ENCODE measurements around the gene BLMH. TPM values are rescaled to one million over a fixed set of nuclear protein-coding genes. Genes with fewer than 3 reads are reported as not detected.
"Not testable (repeated sequence)": the region's sequence is repeated elsewhere in the genome, so short reads cannot be mapped to it uniquely, and the experiment has no call there.

Gene BLMH
- total RNA-seq, 1 donor from 2014 or later = 13.8 TPM

GRCh38 chr17:30236297-30236624 lies 55.5 kb downstream of the BLMH start:
- ATAC-seq = no peak
- intact Hi-C loops (cut with DNase I) = loop anchor here (5.0 kb wide), 1 partner anchor 109 kb away; no protein-coding TSS in a partner anchor
- no peak for DNase-seq (ENCODE audit: missing footprints)

GRCh38 chr17:30235386-30236296 lies 56.1 kb downstream of the BLMH start, which contains the start of gene SLC6A4:
Gene SLC6A4, minus strand, starts transcription at chr17:30235697. Its CDS starts 13,739 bp downstream, at chr17:30221958.
- no peak for DNase-seq (ENCODE audit: missing footprints)
- ATAC-seq = no peak
- intact Hi-C loops (cut with DNase I) = loop anchor here (5.0 kb wide), 1 partner anchor 108 kb away; no protein-coding TSS in a partner anchor

GRCh38 chr17:30234964-30235363 lies 56.8 kb downstream of the BLMH start:
- intact Hi-C loops (cut with DNase I) = loop anchor here (5.0 kb wide), 1 partner anchor 108 kb away; no protein-coding TSS in a partner anchor
- DNase-seq (ENCODE audit: missing footprints) (no peak), ATAC-seq (no peak)

- DNase-seq (ENCODE audit: missing footprints) (no peak), ATAC-seq (no peak)
- intact Hi-C loops (cut with DNase I) = no loop called here
Observed at GRCh38 chr17:30234296-30234695, 57.4 kb downstream of the BLMH start.

- DNase-seq (ENCODE audit: missing footprints) = no peak
- no peak for ATAC-seq
- intact Hi-C loops (cut with DNase I) = no loop called here
Observed at GRCh38 chr17:30232824-30233427, 58.8 kb downstream of the BLMH start.

GRCh38 chr17:30232015-30232823 lies 59.5 kb downstream of the BLMH start:
- intact Hi-C loops (cut with DNase I) = no loop called here
- no peak for ATAC-seq
- no peak for DNase-seq (ENCODE audit: missing footprints)

DNA sequence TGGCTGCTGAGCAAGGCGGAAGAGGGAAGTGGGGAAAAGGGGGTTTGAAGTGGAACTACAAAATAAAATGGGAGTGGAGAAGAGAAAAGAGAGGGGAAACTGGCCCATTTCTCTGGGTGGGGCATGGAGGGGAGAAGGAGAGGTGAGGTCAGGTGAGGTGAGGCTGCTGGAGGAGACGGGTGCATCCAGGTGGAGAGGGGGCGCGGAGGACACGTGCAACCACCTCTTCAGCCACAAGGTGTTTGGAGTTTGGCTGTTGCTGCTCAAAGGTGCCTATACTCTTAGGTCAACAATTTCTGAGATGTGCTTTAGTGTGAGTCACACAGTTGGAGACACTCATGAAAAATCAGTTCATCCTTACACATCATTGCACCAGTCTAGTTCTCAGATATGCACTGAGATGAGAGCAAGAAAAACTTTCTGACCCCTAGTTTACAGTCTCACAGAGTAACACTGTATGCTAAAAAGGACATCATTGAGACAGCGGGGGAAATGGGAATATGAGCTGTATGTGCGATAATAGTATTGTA lies 61.1 kb downstream of the BLMH start:
- no peak for DNase-seq (ENCODE audit: missing footprints)
- ATAC-seq = no peak
- intact Hi-C loops (cut with DNase I) = no loop called here

DNA sequence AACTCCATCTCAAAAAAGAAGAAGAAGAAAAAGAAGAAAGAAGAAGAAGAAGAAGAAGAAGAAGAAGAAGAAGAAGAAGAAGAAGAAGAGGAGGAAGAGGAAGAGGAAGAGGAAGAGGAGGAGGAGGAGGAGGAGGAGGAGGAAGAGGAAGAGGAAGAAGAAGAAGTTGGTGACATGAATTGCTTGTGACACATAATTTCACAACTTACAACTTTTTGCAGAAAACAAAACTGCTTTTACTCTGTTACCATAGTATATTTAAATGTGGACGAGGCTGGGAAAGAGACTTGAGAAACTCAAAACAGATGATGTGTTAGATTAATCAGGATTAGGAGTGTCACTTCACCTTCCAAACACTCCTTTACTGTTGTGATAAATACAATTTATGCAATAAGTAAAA lies 61.7 kb downstream of the BLMH start:
- intact Hi-C loops (cut with DNase I); ATAC-seq; DNase-seq (ENCODE audit: missing footprints): not testable (repeated sequence)

- intact Hi-C loops (cut with DNase I) = no loop called here
- DNase-seq (ENCODE audit: missing footprints) (no peak), ATAC-seq (no peak)
Observed at GRCh38 chr17:30229012-30229411, 62.7 kb downstream of the BLMH start.

- intact Hi-C loops (cut with DNase I) = no loop called here
- no peak for ATAC-seq
- DNase-seq (ENCODE audit: missing footprints) = no peak
Observed at GRCh38 chr17:30228011-30228410, 63.7 kb downstream of the BLMH start.

GRCh38 chr17:30226878-30227277 lies 64.9 kb downstream of the BLMH start:
- DNase-seq (ENCODE audit: missing footprints) (no peak), ATAC-seq (no peak)
- intact Hi-C loops (cut with DNase I) = no loop called here

- intact Hi-C loops (cut with DNase I) = no loop called here
- ATAC-seq = no peak
- DNase-seq (ENCODE audit: missing footprints) = no peak
Observed at GRCh38 chr17:30225919-30226553, 65.7 kb downstream of the BLMH start.

DNA sequence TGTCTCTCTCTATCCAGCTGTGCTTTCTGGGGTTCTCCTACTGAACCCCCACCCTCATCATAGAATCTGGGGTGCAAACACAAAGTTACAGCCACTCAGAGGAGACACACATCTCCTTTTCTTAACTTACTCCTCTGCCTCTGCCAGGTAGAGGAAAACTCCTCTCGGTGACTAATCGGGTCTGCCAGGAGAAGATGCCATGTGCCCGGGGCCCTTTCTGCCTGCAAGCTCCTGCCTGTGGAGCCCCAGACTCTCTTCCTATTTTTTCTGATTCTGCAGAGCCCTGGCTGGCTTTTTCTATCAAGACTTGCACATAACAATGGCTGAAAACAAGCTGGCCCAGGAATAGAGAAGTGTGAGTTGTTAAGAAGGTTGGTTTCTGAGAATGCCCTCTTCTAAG lies 66.6 kb downstream of the BLMH start:
- DNase-seq (ENCODE audit: missing footprints) (no peak), ATAC-seq (no peak)
- intact Hi-C loops (cut with DNase I) = no loop called here

GRCh38 chr17:30224419-30224960 lies 67.3 kb downstream of the BLMH start:
- DNase-seq (ENCODE audit: missing footprints) (no peak), ATAC-seq (no peak)
- intact Hi-C loops (cut with DNase I) = no loop called here

DNA sequence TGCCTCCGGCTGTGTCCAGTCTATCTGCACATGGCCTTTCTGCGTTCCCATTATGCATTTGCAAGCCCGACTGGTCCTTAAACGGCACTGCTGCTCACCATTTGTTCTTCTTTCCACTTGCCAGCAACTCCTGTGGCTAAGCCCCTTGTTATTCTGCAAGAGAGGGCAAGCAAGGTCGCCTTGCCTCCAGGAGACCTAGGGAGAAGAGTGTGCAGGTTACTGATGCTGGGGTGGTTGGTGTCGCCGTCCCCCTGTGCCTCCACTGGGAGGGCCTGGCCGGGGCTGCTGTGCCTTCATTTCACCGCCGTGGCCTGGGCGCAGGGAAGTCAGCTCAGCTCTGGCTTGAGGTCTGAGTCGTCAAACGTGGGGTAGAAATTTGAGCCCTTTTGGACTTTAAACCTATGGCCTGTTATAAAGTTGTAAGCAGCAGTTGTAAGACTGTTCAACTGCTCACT lies 69.0 kb downstream of the BLMH start:
- no peak for DNase-seq (ENCODE audit: missing footprints)
- intact Hi-C loops (cut with DNase I) = no loop called here
- no peak for ATAC-seq

- intact Hi-C loops (cut with DNase I) = no loop called here
- ATAC-seq (no peak), DNase-seq (ENCODE audit: missing footprints) (no peak)
Observed at GRCh38 chr17:30222251-30222650, 69.5 kb downstream of the BLMH start.

DNA sequence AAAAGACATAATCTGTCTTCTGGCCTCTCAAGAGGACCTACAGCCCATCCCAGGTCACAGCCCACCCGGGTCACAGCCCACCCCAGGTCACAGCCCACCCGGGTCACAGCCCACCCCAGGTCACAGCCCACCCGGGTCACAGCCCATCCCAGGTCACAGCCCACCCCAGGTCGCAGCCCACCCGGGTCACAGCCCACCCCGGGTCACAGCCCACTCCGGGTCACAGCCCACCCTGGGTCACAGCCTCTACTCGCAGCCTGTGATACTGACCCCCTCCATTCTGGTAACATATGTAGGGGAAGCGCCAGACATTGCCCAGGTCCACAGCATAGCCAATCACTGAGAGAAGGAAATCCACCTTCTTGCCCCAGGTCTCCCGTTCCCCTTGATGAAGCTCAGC lies 70.4 kb downstream of the BLMH start:
- DNase-seq (ENCODE audit: missing footprints) (no peak), ATAC-seq (no peak)
- intact Hi-C loops (cut with DNase I) = no loop called here

DNA sequence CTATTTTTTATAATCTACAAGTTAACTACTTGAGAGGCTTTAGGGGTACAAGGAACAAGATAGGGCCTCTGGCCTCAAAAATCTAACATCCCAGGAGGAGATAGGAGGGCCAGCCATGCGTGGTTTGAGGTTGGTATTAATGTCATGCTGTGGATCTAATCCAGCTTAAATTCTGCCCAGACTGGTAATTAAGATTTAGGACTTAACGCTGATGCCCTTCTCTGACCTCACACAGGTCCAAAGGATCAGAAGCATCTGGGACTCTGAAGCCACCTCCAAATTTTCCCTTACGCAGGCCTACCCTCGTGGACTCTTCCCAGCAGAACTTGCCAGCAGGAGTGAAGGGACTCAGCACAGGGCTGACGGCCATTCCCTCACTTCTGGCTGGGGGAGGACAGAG lies 71.3 kb downstream of the BLMH start:
- intact Hi-C loops (cut with DNase I) = no loop called here
- ATAC-seq (no peak), DNase-seq (ENCODE audit: missing footprints) (no peak)

Data from Right ventricle myocardium inferior (tissue), 1 donor.